ENCODE measurements around the gene ADAT2. TPM values are rescaled to one million over a fixed set of nuclear protein-coding genes. Genes with fewer than 3 reads are reported as not detected.

The ADAT2 gene
- total and polyA plus RNA-seq, 2 of the 13 experiments (the other 11 are each of a cell fraction or from before 2014, with no cell fraction given): 10.5 to 18.3 TPM

DNA sequence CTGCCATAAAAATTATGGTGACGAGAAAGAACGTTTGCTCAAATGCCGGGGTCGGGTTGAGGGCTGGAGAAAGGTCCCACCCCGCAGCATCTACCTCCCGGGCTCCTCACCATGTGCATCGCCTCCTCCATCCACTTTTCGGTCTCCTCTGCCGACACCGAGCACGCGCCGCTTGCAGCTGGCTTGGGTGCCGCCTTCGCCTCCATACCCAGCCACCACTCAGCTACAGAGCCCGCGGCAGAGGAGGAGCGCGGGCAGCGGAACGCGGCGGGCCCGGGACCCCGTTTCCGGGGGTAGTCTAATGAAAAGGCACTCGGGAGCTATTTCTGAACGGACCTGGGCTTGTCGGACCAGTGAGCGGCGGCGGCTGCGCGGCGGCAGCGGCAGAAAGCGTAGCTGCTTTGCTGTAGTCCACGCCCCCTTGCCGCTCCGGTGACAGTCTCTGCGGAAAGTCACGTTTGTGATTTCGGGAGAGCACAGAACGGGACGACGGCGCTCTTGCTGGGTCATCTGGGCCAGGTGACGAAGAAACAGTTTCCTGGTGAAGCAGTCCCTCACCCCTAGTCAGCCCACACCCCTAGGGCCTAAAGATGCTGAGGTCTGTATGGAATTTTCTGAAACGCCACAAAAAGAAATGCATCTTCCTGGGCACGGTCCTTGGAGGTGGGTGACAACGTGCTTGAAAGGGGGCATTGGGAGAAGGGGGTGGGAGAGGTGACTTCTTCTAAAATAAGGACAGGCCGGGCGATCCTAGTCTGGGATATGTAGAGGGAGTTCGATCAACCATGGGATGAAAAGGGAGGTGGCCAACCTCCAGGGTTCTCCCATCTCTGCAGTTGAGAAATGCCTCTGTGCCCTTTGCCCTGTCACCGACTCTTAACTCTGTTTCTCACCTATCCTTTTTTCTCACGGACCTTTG, at the start of gene ADAT2, which contains the start of gene PEX3 (continued):
- TF ChIP-seq ZNF775 (CRISPR knock-in tag; IDR thresholded peaks at IDR 0.05; ENCODE audit: borderline replicate concordance) (peak; percentile 35; the same call in 1 of the 2 replicates), MTF1 (CRISPR knock-in tag; IDR thresholded peaks at IDR 0.05) (no peak), ATM (IDR thresholded peaks at IDR 0.05; ENCODE audit: borderline replicate concordance) (no peak), ZNF224 (CRISPR knock-in tag; IDR thresholded peaks at IDR 0.05) (peak; percentile 76; the same call in 1 of the 2 replicates), NONO (IDR thresholded peaks at IDR 0.05) (no peak), NONO (CRISPR knock-in tag; conservative IDR thresholded peaks at IDR 0.05) (peak; percentile 100), ZNF225 (CRISPR knock-in tag; IDR thresholded peaks at IDR 0.05) (peak; percentile 85; the same call in 1 of the 2 replicates), HDAC6 (IDR thresholded peaks at IDR 0.05; ENCODE audit: low read depth, low read length) (no peak), NBN (conservative IDR thresholded peaks at IDR 0.05) (no peak), IRF2 (CRISPR knock-in tag; IDR thresholded peaks at IDR 0.05) (peak; percentile 100), ARHGAP35 (CRISPR knock-in tag; IDR thresholded peaks at IDR 0.05; ENCODE audit: borderline replicate concordance) (peak; percentile 96), SETDB1 (CRISPR knock-in tag; IDR thresholded peaks at IDR 0.05; ENCODE audit: borderline replicate concordance) (0 out of 2 replicates have a peak, but pooled peaks have one; percentile 6), FOSL2 (CRISPR knock-in tag; IDR thresholded peaks at IDR 0.05) (peak; percentile 83), ZEB1 (IDR thresholded peaks at IDR 0.05; ENCODE audit: insufficient replicate concordance, low read depth) (no peak), ZNF546 (CRISPR knock-in tag; conservative IDR thresholded peaks at IDR 0.05) (peak; percentile 94; the same call in 1 of the 2 replicates), ZNF780A (CRISPR knock-in tag; IDR thresholded peaks at IDR 0.05) (peak; percentile 99), MEIS2 (CRISPR knock-in tag; IDR thresholded peaks at IDR 0.05) (peak; percentile 96)
- TF ChIP-seq, protein P1, sequence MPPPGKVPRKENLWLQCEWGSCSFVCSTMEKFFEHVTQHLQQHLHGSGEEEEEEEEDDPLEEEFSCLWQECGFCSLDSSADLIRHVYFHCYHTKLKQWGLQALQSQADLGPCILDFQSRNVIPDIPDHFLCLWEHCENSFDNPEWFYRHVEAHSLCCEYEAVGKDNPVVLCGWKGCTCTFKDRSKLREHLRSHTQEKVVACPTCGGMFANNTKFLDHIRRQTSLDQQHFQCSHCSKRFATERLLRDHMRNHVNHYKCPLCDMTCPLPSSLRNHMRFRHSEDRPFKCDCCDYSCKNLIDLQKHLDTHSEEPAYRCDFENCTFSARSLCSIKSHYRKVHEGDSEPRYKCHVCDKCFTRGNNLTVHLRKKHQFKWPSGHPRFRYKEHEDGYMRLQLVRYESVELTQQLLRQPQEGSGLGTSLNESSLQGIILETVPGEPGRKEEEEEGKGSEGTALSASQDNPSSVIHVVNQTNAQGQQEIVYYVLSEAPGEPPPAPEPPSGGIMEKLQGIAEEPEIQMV (CRISPR knock-in tag; IDR thresholded peaks at IDR 0.05; ENCODE audit: low read depth): peak; percentile 85
- TF ChIP-seq, protein P2, sequence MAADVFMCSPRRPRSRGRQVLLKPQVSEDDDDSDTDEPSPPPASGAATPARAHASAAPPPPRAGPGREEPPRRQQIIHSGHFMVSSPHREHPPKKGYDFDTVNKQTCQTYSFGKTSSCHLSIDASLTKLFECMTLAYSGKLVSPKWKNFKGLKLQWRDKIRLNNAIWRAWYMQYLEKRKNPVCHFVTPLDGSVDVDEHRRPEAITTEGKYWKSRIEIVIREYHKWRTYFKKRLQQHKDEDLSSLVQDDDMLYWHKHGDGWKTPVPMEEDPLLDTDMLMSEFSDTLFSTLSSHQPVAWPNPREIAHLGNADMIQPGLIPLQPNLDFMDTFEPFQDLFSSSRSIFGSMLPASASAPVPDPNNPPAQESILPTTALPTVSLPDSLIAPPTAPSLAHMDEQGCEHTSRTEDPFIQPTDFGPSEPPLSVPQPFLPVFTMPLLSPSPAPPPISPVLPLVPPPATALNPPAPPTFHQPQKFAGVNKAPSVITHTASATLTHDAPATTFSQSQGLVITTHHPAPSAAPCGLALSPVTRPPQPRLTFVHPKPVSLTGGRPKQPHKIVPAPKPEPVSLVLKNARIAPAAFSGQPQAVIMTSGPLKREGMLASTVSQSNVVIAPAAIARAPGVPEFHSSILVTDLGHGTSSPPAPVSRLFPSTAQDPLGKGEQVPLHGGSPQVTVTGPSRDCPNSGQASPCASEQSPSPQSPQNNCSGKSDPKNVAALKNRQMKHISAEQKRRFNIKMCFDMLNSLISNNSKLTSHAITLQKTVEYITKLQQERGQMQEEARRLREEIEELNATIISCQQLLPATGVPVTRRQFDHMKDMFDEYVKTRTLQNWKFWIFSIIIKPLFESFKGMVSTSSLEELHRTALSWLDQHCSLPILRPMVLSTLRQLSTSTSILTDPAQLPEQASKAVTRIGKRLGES (CRISPR knock-in tag; IDR thresholded peaks at IDR 0.05; ENCODE audit: borderline replicate concordance): 0 out of 2 replicates have a peak, but pooled peaks have one; percentile 44
- TF ChIP-seq, protein P3, sequence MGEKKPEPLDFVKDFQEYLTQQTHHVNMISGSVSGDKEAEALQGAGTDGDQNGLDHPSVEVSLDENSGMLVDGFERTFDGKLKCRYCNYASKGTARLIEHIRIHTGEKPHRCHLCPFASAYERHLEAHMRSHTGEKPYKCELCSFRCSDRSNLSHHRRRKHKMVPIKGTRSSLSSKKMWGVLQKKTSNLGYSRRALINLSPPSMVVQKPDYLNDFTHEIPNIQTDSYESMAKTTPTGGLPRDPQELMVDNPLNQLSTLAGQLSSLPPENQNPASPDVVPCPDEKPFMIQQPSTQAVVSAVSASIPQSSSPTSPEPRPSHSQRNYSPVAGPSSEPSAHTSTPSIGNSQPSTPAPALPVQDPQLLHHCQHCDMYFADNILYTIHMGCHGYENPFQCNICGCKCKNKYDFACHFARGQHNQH (CRISPR knock-in tag; IDR thresholded peaks at IDR 0.05): peak; percentile 99
- TF ChIP-seq, protein P4, sequence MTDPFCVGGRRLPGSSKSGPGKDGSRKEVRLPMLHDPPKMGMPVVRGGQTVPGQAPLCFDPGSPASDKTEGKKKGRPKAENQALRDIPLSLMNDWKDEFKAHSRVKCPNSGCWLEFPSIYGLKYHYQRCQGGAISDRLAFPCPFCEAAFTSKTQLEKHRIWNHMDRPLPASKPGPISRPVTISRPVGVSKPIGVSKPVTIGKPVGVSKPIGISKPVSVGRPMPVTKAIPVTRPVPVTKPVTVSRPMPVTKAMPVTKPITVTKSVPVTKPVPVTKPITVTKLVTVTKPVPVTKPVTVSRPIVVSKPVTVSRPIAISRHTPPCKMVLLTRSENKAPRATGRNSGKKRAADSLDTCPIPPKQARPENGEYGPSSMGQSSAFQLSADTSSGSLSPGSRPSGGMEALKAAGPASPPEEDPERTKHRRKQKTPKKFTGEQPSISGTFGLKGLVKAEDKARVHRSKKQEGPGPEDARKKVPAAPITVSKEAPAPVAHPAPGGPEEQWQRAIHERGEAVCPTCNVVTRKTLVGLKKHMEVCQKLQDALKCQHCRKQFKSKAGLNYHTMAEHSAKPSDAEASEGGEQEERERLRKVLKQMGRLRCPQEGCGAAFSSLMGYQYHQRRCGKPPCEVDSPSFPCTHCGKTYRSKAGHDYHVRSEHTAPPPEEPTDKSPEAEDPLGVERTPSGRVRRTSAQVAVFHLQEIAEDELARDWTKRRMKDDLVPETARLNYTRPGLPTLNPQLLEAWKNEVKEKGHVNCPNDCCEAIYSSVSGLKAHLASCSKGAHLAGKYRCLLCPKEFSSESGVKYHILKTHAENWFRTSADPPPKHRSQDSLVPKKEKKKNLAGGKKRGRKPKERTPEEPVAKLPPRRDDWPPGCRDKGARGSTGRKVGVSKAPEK (CRISPR knock-in tag; IDR thresholded peaks at IDR 0.05; ENCODE audit: borderline replicate concordance): peak; percentile 95; the same call in 1 of the 2 replicates
